Endothelial cell of umbilical vein (primary cell): ENCODE results near the gene STAT5B. TPM values are rescaled to one million over a fixed set of nuclear protein-coding genes. Genes with fewer than 3 reads are reported as not detected.

ENCODE experiments used
- BruUV-seq: library from RNA; stranded (reverse); fragments of 400-500 nt; replicated peaks from 2 replicates; lab custom pipeline; 2021; lab: Mats Ljungman, UMichigan
- CTCF ChIA-PET: fragments of 300-600, 350-600 bp; sonication (Branson Sonifier 250); formaldehyde crosslinking; loops from one replicate; lab custom pipeline; 2021; ENCODE audit warnings: antibody characterized with exemption, inconsistent platforms; lab: Charles Lee
- POLR2A ChIA-PET: fragments of 300-600, 350-600 bp; sonication (Branson Sonifier 250); formaldehyde crosslinking; loops from one replicate; lab custom pipeline; 2021; ENCODE audit warnings: antibody characterized with exemption, inconsistent platforms; lab: Charles Lee
- DNase-seq: peaks from one replicate; pipeline ENCODE4 v3.0.0-alpha.2; 2011; ENCODE audit warnings: low read depth, low spot score
- FAIRE-seq: peaks from 2 replicates; lab custom pipeline; 2011; peaks lifted over from hg19 to GRCh38; lab: Jason Lieb, UNC
- H2AFZ ChIP-seq: 2 replicates; pipeline ENCODE4 v1.6.0; 2012; ENCODE audit warnings: low read depth, low read length, control low read depth, inconsistent platforms
- H3K27ac ChIP-seq: 2 replicates; pipeline ENCODE4 v1.5.1; 2011; ENCODE audit warnings: low read depth, mild to moderate bottlenecking, control low read depth, low read length, moderate library complexity; ENCODE audit not compliant: insufficient read depth
- H3K27me3 ChIP-seq, 2 experiments: 2 replicates each; pipeline versions ENCODE4 v1.6.0 to v1.6.1; 2011; ENCODE audit warnings: low read length in 2 of 2, mixed read lengths in 1 of 2; ENCODE audit not compliant: control insufficient read depth in 2 of 2, insufficient read depth in 2 of 2
- H3K36me3 ChIP-seq, 2 experiments: 2 replicates in 1 of 2; 3 replicates in 1 of 2; pipeline ENCODE4 v1.5.1; 2011; ENCODE audit warnings: low read length in 2 of 2, mild to moderate bottlenecking in 1 of 2, moderate library complexity in 1 of 2; ENCODE audit not compliant: control insufficient read depth in 2 of 2, insufficient read depth in 2 of 2; ENCODE audit errors: extremely low read depth in 1 of 2
- H3K4me1 ChIP-seq: 3 replicates; pipeline ENCODE4 v1.5.1; 2011; ENCODE audit warnings: mild to moderate bottlenecking, low read length; ENCODE audit not compliant: control insufficient read depth, insufficient read depth; ENCODE audit errors: extremely low read depth
- H3K4me2 ChIP-seq: 2 replicates; pipeline ENCODE4 v1.6.1; 2011; ENCODE audit warnings: low read length, control low read depth, mixed read lengths; ENCODE audit not compliant: insufficient read depth
- H3K4me3 ChIP-seq, 3 experiments: fragments of 200-600 bp in 1 of 3; sonication (generic), shearing (Covaris generic) in 1 of 3; replicated peaks in 1 of 3; 2 replicates each; pipeline ENCODE4 v1.5.1; 2011 to 2016; ENCODE audit warnings: control low read depth in 3 of 3, low read length in 3 of 3, mild to moderate bottlenecking in 2 of 3, inconsistent platforms in 1 of 3, low read depth in 1 of 3, moderate library complexity in 1 of 3; ENCODE audit not compliant: insufficient read depth in 1 of 3
- H3K79me2 ChIP-seq: 2 replicates; pipeline ENCODE4 v1.6.0; 2012; ENCODE audit warnings: low read length, inconsistent platforms; ENCODE audit not compliant: control insufficient read depth, insufficient read depth
- H3K9ac ChIP-seq: replicated peaks from 2 replicates; pipeline ENCODE3; 2011; ENCODE audit warnings: low read length, control low read depth; ENCODE audit not compliant: insufficient read depth; ENCODE audit errors: extremely low read depth
- H3K9me1 ChIP-seq: replicated peaks from 3 replicates; pipeline ENCODE4 v1.6.0; 2011; ENCODE audit warnings: mild to moderate bottlenecking, low read length; ENCODE audit not compliant: control insufficient read depth, insufficient read depth; ENCODE audit errors: extremely low read depth
- H3K9me3 ChIP-seq: replicated peaks from 2 replicates; pipeline ENCODE4 v1.5.1; 2012; ENCODE audit warnings: low read length, inconsistent platforms; ENCODE audit not compliant: control insufficient read depth, insufficient read depth
- H4K20me1 ChIP-seq: replicated peaks from 2 replicates; pipeline ENCODE3; 2011; ENCODE audit warnings: mild to moderate bottlenecking, low read length; ENCODE audit not compliant: control insufficient read depth, insufficient read depth; ENCODE audit errors: extremely low read depth
- EZH2 ChIP-seq: IDR thresholded peaks from 2 replicates; pipeline ENCODE4 v1.6.1; 2012; ENCODE audit warnings: borderline replicate concordance, low read depth, mild to moderate bottlenecking, moderate library complexity, low read length, inconsistent platforms; ENCODE audit not compliant: severe bottlenecking
- FOS ChIP-seq: IDR thresholded peaks from 2 replicates; pipeline ENCODE4 v1.6.1; 2011; ENCODE audit warnings: mild to moderate bottlenecking, low read length, moderate library complexity, borderline replicate concordance; ENCODE audit not compliant: insufficient read depth
- GATA2 ChIP-seq: IDR thresholded peaks from 2 replicates; pipeline ENCODE4 v1.7.0; 2011; ENCODE audit warnings: low read depth, mild to moderate bottlenecking, moderate library complexity, mixed read lengths, low read length; ENCODE audit not compliant: insufficient read length, insufficient read depth
- JUN ChIP-seq: IDR thresholded peaks from 2 replicates; pipeline ENCODE4 v1.6.1; 2011; ENCODE audit warnings: borderline replicate concordance, low read depth; ENCODE audit not compliant: insufficient read length, insufficient read depth
- MYC ChIP-seq: IDR thresholded peaks from one replicate; pipeline ENCODE4 v1.6.1; 2011; ENCODE audit warnings: mild to moderate bottlenecking, low read depth, low read length
- POLR2A ChIP-seq: IDR thresholded peaks from 2 replicates; pipeline ENCODE4 v1.6.1; 2012; ENCODE audit warnings: low read depth, mild to moderate bottlenecking, control low read depth, low read length
- POLR2AphosphoS5 ChIP-seq: IDR thresholded peaks from 2 replicates; pipeline ENCODE4 v1.6.1; 2012; ENCODE audit warnings: low read depth, mild to moderate bottlenecking, control low read depth, low read length, moderate library complexity; ENCODE audit not compliant: insufficient read depth
- dilution Hi-C: fragments of 300-500 bp; cut with MboI; formaldehyde crosslinking; loops from one replicate; pipeline ENCODE4 v1.15.0; 2019; ENCODE audit warnings: low sequenced_read_pairs; ENCODE audit not compliant: extremely low pct_ligation_motif_present
- intact Hi-C: fragments of 100-400 bp; cut with micrococcal nuclease; formaldehyde crosslinking; loops from one replicate; pipeline ENCODE4 v1.10.0; 2022
- polyA plus RNA-seq, 4 experiments: library from polyadenylated mRNA; depleted of rRNA in 3 of 4; stranded (reverse) in 3 of 4; unstranded in 1 of 4; fragments of >200 nt; gene quantifications; 2 replicates each; pipeline versions ENCODE4 v1.2.1 to v1.2.3, GENCODE V29; 2011 to 2012; ENCODE audit warnings: missing spikeins in 1 of 4
- total RNA-seq: library from RNA; stranded (reverse); gene quantifications from 2 replicates; pipeline ENCODE4 v1.2.3, GENCODE V29; 2021
- TF ChIP-seq, protein P1 (sequence below): IDR thresholded peaks from 2 replicates; pipeline ENCODE4 v1.6.1; 2011; ENCODE audit not compliant: insufficient read depth, insufficient read length

Gene STAT5B
- total and polyA plus RNA-seq, 2 donors (not counting 3 experiments of a cell fraction or from before 2014, with no cell fraction given): 43.3 to 53.7 TPM

DNA sequence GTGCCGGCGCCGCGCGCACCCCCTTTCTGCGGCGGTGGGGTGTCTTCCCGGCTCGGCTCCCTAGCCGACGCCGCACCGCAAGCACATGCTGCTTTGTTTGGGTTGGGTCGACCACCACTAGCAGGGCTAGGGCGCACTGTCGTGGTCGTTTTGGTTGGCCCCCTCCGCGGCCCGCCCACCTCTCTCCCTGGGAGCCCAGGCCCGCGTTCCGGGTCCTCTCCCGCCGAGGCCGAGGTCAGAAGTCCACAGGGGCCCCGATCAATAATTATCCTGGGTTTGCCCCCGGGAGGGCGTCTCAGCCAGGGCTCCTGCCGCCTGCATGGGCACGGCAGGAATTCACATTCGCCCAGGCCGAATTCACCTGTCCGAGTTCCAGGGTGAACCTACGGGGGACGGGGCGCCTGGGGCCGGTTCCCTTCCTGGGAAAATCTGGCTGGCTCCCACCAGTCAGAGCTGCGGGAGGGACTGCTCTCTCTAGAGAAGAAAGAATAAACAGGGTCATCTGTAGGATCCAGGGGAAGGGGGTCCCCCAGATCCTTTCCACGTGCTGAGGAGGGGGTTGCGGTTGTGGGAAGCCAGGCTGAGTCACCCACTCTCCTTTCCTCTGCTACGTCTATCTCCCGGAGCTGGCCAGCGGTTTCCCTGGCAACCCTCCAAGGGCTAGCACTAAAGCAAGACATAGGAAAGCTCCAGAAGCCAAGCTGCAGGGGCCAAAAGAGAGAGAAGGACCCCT is 584 bp upstream of the STAT5B start:
- peak overlapping the region; percentile 44 for H3K4me2 ChIP-seq
- no peaks in the 10 kb centered on the region for H3K9me3 ChIP-seq
- no peaks in the 10 kb centered on the region for H3K9me1 ChIP-seq
- H3K4me3 ChIP-seq: peak overlapping the region; percentile 42 to 65 (median 54)
- ChIA-PET CTCF (interaction anchor here (0.6 to 1.4 kb wide), 5 partner anchors 10 to 55 kb away, joined by 3 to 18 read pairs (median 8); partner anchors contain the start of gene STAT5A), POLR2A (interaction anchor here (1.0 kb wide), 1 partner anchor 129 kb away, joined by 3 read pairs; no protein-coding TSS in a partner anchor)
- TF ChIP-seq, protein P1, sequence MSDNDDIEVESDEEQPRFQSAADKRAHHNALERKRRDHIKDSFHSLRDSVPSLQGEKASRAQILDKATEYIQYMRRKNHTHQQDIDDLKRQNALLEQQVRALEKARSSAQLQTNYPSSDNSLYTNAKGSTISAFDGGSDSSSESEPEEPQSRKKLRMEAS: peak; percentile 22
- TF ChIP-seq JUN: peak; percentile 30
- TF ChIP-seq POLR2A: no peak
- peak; percentile 70 for TF ChIP-seq MYC
- no peak for TF ChIP-seq GATA2
- no peak for TF ChIP-seq EZH2
- peak; percentile 22 for TF ChIP-seq POLR2AphosphoS5
- TF ChIP-seq FOS: peak; percentile 84
- H4K20me1 ChIP-seq: no peaks in the 10 kb centered on the region
- dilution Hi-C loops (no loop called here), intact Hi-C loops (loop anchor here (2.0 to 10.0 kb wide), 2 partner anchors 44 to 142 kb away; no protein-coding TSS in a partner anchor)
- H3K27ac ChIP-seq: peak overlapping the region; percentile 59
- peak overlapping the region; percentile 84 for H3K9ac ChIP-seq
- DNase-seq (peak; percentile 83), FAIRE-seq (peak; percentile 98)
- BruUV-seq: TSS peak; percentile 77
- H3K4me1 ChIP-seq: peaks cover 16% of the 10 kb centered on the region
- no peaks in the 10 kb centered on the region for H3K27me3 ChIP-seq
- H3K36me3 ChIP-seq: no peaks in the 10 kb centered on the region
- H3K79me2 ChIP-seq: peaks cover 41% of the 10 kb centered on the region
- peak overlapping the region; percentile 87 for H2AFZ ChIP-seq
